ENCODE measurements around the gene PANX2. TPM values are rescaled to one million over a fixed set of nuclear protein-coding genes. Genes with fewer than 3 reads are reported as not detected.

The PANX2 gene
- total RNA-seq, 2 donors from 2014 or later: 0.67 to 1.7 TPM

- TF ChIP-seq CTCF (IDR thresholded peaks at IDR 0.05): no peak
- Histone ChIP-seq H3K4me3 (no peak overlapping the region), H3K27me3 (no peaks in the 10 kb centered on the region), H3K4me1 (no peaks in the 10 kb centered on the region), H3K27ac (no peak overlapping the region), H3K36me3 (no peaks in the 10 kb centered on the region), H3K9me3 (no peaks in the 10 kb centered on the region)
- DNase-seq (ENCODE audit: low spot score): no peak
Measured at GRCh38 chr22:50150161-50151129, 20.1 kb upstream of the PANX2 start.

GRCh38 chr22:50151571-50152537, 18.7 kb upstream of the PANX2 start:
- no peak for DNase-seq (ENCODE audit: low spot score)
- Histone ChIP-seq H3K4me3 (no peak overlapping the region), H3K9me3 (no peaks in the 10 kb centered on the region), H3K27me3 (no peaks in the 10 kb centered on the region), H3K4me1 (no peaks in the 10 kb centered on the region), H3K36me3 (no peaks in the 10 kb centered on the region), H3K27ac (no peak overlapping the region)
- TF ChIP-seq CTCF (IDR thresholded peaks at IDR 0.05): no peak

GRCh38 chr22:50153056-50153755, 17.3 kb upstream of the PANX2 start:
- TF ChIP-seq CTCF (IDR thresholded peaks at IDR 0.05): no peak
- Histone ChIP-seq H3K36me3 (no peaks in the 10 kb centered on the region), H3K27ac (no peak overlapping the region), H3K9me3 (no peaks in the 10 kb centered on the region), H3K4me1 (no peaks in the 10 kb centered on the region), H3K27me3 (no peaks in the 10 kb centered on the region), H3K4me3 (no peak overlapping the region)
- no peak for DNase-seq (ENCODE audit: low spot score)

GRCh38 chr22:50153756-50154140, 16.8 kb upstream of the PANX2 start:
- no peak overlapping the region for H3K4me3 ChIP-seq
- no peaks in the 10 kb centered on the region for H3K4me1 ChIP-seq
- no peak overlapping the region for H3K27ac ChIP-seq
- no peaks in the 10 kb centered on the region for H3K36me3 ChIP-seq
- no peak for TF ChIP-seq CTCF (IDR thresholded peaks at IDR 0.05)
- H3K9me3 ChIP-seq: no peaks in the 10 kb centered on the region
- no peak for DNase-seq (ENCODE audit: low spot score)
- no peaks in the 10 kb centered on the region for H3K27me3 ChIP-seq

GRCh38 chr22:50157709-50158375, 12.7 kb upstream of the PANX2 start:
- Histone ChIP-seq H3K9me3 (no peaks in the 10 kb centered on the region), H3K4me1 (no peaks in the 10 kb centered on the region), H3K27ac (no peak overlapping the region), H3K4me3 (no peak overlapping the region), H3K27me3 (no peaks in the 10 kb centered on the region), H3K36me3 (no peaks in the 10 kb centered on the region)
- no peak for TF ChIP-seq CTCF (IDR thresholded peaks at IDR 0.05)
- no peak for DNase-seq (ENCODE audit: low spot score)

All from right atrium auricular region (tissue), 2 donors.